Measurements from ENCODE around the gene NCDN. TPM values are rescaled to one million over a fixed set of nuclear protein-coding genes. Genes with fewer than 3 reads are reported as not detected.

Gene NCDN, protein sequence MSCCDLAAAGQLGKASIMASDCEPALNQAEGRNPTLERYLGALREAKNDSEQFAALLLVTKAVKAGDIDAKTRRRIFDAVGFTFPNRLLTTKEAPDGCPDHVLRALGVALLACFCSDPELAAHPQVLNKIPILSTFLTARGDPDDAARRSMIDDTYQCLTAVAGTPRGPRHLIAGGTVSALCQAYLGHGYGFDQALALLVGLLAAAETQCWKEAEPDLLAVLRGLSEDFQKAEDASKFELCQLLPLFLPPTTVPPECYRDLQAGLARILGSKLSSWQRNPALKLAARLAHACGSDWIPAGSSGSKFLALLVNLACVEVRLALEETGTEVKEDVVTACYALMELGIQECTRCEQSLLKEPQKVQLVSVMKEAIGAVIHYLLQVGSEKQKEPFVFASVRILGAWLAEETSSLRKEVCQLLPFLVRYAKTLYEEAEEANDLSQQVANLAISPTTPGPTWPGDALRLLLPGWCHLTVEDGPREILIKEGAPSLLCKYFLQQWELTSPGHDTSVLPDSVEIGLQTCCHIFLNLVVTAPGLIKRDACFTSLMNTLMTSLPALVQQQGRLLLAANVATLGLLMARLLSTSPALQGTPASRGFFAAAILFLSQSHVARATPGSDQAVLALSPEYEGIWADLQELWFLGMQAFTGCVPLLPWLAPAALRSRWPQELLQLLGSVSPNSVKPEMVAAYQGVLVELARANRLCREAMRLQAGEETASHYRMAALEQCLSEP
- total RNA-seq, result 10 to 100 TPM in 1 of 2 donors, 1 to 10 TPM in 1; 9.7 to 18.0 TPM

DNA sequence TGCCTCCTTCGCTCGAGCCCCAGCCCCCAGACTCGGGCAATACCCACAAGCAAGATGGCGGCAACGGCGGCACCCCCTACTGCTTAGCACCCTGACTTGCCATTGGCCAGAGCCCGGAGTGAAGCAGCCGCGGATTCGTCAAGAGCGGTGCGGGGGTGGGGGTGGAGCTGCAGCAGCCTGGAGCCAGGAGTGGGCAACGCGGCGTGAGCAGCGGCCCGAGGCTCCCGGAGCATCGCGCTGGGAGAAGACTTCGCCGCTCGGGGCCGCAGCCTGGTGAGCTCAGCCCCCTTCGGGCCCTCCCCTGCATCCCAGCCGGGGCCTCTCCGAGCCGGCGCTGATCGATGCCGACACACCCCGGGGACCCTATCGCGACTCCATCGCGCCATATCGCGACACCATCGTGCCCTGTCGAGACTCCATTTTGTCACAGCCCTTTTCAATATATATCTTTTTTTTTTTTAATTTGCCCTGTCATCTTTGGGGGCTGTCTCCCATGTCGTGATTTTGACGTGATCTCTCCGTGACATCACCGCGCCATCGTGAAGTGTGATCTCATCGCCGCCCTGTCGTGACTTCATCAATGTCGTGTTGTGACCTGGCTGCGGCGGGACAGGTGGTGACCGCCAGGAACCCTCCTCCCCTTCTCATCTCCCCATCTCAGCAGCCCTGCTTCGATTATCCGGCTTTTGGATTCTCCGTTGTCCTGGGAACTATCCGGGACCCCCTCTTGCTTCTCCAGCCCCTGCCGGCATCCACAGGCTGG, at the start of gene NCDN:
NCDN (plus strand) TSS at position 189 of the 763 bp plus-strand sequence; CDS start at position 581, 392 bp downstream.
- TF ChIP-seq, protein P1, sequence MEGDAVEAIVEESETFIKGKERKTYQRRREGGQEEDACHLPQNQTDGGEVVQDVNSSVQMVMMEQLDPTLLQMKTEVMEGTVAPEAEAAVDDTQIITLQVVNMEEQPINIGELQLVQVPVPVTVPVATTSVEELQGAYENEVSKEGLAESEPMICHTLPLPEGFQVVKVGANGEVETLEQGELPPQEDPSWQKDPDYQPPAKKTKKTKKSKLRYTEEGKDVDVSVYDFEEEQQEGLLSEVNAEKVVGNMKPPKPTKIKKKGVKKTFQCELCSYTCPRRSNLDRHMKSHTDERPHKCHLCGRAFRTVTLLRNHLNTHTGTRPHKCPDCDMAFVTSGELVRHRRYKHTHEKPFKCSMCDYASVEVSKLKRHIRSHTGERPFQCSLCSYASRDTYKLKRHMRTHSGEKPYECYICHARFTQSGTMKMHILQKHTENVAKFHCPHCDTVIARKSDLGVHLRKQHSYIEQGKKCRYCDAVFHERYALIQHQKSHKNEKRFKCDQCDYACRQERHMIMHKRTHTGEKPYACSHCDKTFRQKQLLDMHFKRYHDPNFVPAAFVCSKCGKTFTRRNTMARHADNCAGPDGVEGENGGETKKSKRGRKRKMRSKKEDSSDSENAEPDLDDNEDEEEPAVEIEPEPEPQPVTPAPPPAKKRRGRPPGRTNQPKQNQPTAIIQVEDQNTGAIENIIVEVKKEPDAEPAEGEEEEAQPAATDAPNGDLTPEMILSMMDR (IDR thresholded peaks at IDR 0.05), result no peak
- H3K9me3 ChIP-seq, result no peaks in the 10 kb centered on the region
- intact Hi-C loops (cut with DNase I), result no loop called here

DNA sequence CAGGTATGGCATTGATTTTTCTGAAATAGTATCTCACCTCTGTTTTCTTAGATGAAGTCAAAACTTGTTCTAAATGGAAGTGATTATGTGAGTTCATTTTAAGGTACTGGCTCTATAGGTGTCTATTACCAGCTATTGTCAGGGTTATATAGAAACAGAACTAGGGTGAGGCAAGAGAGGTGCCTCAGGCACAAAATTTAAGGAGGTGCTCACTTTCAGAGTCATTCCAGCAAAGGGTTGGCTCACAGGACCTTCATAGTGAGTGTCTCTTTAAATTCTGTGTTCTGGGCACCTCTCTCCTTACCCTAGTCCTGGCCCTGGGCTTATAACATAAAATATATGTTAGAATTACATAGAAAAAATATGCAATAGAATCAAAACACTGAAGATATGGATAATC, 49.7 kb upstream of the NCDN start:
- Histone ChIP-seq H3K27ac (no peak overlapping the region), H3K4me1 (no peaks in the 10 kb centered on the region), H3K9ac (ENCODE audit: low read depth in 2 of 2, low read length in 2 of 2) (no peak overlapping the region), H3K4me3 (no peak overlapping the region), H3K9me3 (no peaks in the 10 kb centered on the region), H3K27me3 (no peaks in the 10 kb centered on the region), H3K36me3 (no peaks in the 10 kb centered on the region)
- DNase-seq, result no peak
- TF ChIP-seq, protein P1 (IDR thresholded peaks at IDR 0.05), result no peak
- intact Hi-C loops (cut with DNase I), result no loop called here

More for the DNA sequence above, at the start of gene NCDN:
- Histone ChIP-seq H3K27ac (peak within 1 kb of the TSS; percentile 96), H3K4me1 (no peaks in the 10 kb centered on the region), H3K36me3 (peaks cover under 1% of the 10 kb centered on the region), H3K9ac (ENCODE audit: low read depth in 2 of 2, low read length in 2 of 2) (peak within 1 kb of the TSS; percentile 93 to 94), H3K27me3 (no peaks in the 10 kb centered on the region), H3K4me3 (peak within 1 kb of the TSS; percentile 67)
- peak; percentile 97 for DNase-seq

DNA sequence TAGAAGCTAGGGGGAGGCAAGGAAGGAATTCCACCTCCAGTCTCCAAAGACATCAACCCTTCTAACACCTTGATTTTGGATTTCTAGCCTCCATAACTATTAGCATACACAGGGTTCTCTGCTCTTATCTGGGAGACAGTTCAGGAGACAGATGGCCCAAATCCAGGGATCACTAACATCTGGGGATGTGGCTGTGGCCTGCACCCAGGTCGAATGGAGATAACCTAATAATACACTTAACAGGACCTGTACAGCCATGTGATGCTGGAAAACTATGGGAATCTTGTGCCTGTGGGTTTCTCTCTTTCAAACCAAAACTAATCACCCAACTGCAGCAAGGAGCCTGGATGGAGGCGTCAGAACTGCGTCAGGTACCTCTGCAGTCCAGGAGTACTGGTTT, 48.0 kb upstream of the NCDN start:
- Histone ChIP-seq H3K27ac (no peak overlapping the region), H3K27me3 (no peaks in the 10 kb centered on the region), H3K9me3 (no peaks in the 10 kb centered on the region), H3K36me3 (no peaks in the 10 kb centered on the region), H3K9ac (ENCODE audit: low read depth in 2 of 2, low read length in 2 of 2) (no peak overlapping the region), H3K4me3 (no peak overlapping the region), H3K4me1 (no peaks in the 10 kb centered on the region)
- no peak for DNase-seq
- TF ChIP-seq, protein P1 (IDR thresholded peaks at IDR 0.05), result no peak
- intact Hi-C loops (cut with DNase I), result no loop called here

DNA sequence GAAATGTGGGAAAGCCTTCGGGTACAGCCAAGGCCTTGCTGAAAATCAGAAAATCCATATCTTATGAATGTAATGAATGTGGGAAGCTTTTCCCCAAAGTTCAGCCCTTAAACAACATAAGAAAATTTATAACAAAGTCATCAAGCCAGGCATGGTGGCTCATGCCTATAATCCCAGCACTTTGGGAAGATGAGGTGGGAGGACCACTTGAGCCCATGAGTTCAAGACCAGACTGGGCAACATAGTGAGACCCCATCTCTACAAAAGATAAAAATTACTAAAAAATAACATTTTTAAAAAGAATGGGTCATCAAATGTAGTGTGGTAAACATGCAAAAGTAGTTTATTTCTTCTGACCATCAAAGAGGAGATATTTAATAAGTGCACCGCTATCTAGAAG, 46.3 kb upstream of the NCDN start:
- intact Hi-C loops (cut with DNase I), result no loop called here
- Histone ChIP-seq H3K27ac (no peak overlapping the region), H3K9ac (ENCODE audit: low read depth in 2 of 2, low read length in 2 of 2) (no peak overlapping the region)

More for the DNA sequence above, 46.3 kb upstream of the NCDN start:
- Histone ChIP-seq H3K9me3 (no peaks in the 10 kb centered on the region), H3K27me3 (no peaks in the 10 kb centered on the region), H3K4me1 (no peaks in the 10 kb centered on the region), H3K36me3 (no peaks in the 10 kb centered on the region), H3K4me3 (no peak overlapping the region)
- no peak for DNase-seq
- TF ChIP-seq, protein P1 (IDR thresholded peaks at IDR 0.05), result no peak
